Esophagus squamous epithelium (tissue), 4 donors: Measurements from ENCODE around the gene PLEKHA7.

ENCODE experiments used
- POLR2A ChIP-seq, 4 donors: fragments of 450-650 bp; IDR thresholded peaks; one replicate each; pipeline ENCODE4 v1.6.1; 2017; ENCODE audit warnings: antibody characterized with exemption in 4 of 4, mild to moderate bottlenecking in 4 of 4, moderate library complexity in 3 of 4
- TF ChIP-seq, protein P1 (sequence below), 6 experiments: fragments of 450-650 bp in 4 of 6; fragments of 200-600 bp in 2 of 6; sonication (generic) in 2 of 6; IDR thresholded peaks; one replicate each; pipeline ENCODE4 v1.5.1; 2016 to 2019; ENCODE audit warnings: antibody characterized with exemption in 6 of 6, mild to moderate bottlenecking in 4 of 6, moderate library complexity in 4 of 6

DNA sequence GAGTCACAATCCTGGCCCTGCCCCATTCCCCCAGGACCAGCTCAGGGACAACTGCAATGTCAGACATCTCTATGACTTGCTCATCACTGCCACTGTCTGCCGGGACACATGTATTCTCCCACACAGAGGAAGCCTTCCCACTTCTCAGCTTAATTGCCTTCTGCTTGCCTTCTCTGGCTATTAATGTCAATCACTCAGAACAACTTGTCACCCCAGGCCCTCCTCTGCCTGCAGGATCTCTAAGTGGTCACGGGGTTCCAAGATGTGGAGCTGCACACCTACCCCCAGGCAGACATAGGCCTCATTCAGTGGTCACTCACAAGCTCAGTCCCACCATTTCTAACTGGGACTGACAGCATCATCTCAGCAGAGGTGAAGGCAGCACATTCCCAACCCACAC, 15.1 kb downstream of the PLEKHA7 start:
- TF ChIP-seq, protein P1, sequence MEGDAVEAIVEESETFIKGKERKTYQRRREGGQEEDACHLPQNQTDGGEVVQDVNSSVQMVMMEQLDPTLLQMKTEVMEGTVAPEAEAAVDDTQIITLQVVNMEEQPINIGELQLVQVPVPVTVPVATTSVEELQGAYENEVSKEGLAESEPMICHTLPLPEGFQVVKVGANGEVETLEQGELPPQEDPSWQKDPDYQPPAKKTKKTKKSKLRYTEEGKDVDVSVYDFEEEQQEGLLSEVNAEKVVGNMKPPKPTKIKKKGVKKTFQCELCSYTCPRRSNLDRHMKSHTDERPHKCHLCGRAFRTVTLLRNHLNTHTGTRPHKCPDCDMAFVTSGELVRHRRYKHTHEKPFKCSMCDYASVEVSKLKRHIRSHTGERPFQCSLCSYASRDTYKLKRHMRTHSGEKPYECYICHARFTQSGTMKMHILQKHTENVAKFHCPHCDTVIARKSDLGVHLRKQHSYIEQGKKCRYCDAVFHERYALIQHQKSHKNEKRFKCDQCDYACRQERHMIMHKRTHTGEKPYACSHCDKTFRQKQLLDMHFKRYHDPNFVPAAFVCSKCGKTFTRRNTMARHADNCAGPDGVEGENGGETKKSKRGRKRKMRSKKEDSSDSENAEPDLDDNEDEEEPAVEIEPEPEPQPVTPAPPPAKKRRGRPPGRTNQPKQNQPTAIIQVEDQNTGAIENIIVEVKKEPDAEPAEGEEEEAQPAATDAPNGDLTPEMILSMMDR (IDR thresholded peaks at IDR 0.05): no peak
- TF ChIP-seq POLR2A (IDR thresholded peaks at IDR 0.05): no peak
